GM18951 (cell line): ENCODE results near the gene CTSH.
"Not testable (repeated sequence)": the region's sequence is repeated elsewhere in the genome, so short reads cannot be mapped to it uniquely, and the experiment has no call there.

ENCODE experiments used
- POLR2A ChIP-seq: IDR thresholded peaks from 4 replicates; pipeline ENCODE4 v1.6.1; 2011; ENCODE audit warnings: mild to moderate bottlenecking; ENCODE audit not compliant: insufficient read length, insufficient read depth; ENCODE audit errors: extremely low read depth
- in situ Hi-C: fragments of 300-500 bp; cut with MboI; formaldehyde crosslinking; loops from one replicate; pipeline ENCODE4 v1.12.0; 2022; ENCODE audit warnings: low sequenced_read_pairs, mixed read lengths, inconsistent platforms; ENCODE audit not compliant: unreplicated experiment

CTSH gene

GRCh38 chr15:78929536-78930264 is 15.1 kb downstream of the CTSH start:
- TF ChIP-seq POLR2A: peak; percentile 30
- in situ Hi-C loops: no loop called here

GRCh38 chr15:78928616-78929093 is 16.2 kb downstream of the CTSH start:
- in situ Hi-C loops: no loop called here

GRCh38 chr15:78928176-78928575 is 16.7 kb downstream of the CTSH start:
- in situ Hi-C loops: not testable (repeated sequence)

More at GRCh38 chr15:78928616-78929093, 16.2 kb downstream of the CTSH start:
- no peak for TF ChIP-seq POLR2A

- in situ Hi-C loops: no loop called here
These were observed 17.6 kb downstream of the CTSH start for GRCh38 chr15:78927077-78927790.

GRCh38 chr15:78925956-78926743 is 18.7 kb downstream of the CTSH start:
- in situ Hi-C loops: no loop called here
- no peak for TF ChIP-seq POLR2A

More at GRCh38 chr15:78927077-78927790, 17.6 kb downstream of the CTSH start:
- TF ChIP-seq POLR2A: no peak

GRCh38 chr15:78925076-78925624 is 19.7 kb downstream of the CTSH start:
- peak; percentile 26 for TF ChIP-seq POLR2A
- in situ Hi-C loops: no loop called here

- in situ Hi-C loops: loop anchor here (25.0 kb wide), 1 partner anchor 264 kb away; no protein-coding TSS in a partner anchor
- TF ChIP-seq POLR2A: no peak
These were observed 21.1 kb downstream of the CTSH start for GRCh38 chr15:78923480-78924360.

GRCh38 chr15:78923015-78923414 is 21.8 kb downstream of the CTSH start:
- in situ Hi-C loops: loop anchor here (25.0 kb wide), 1 partner anchor 264 kb away; no protein-coding TSS in a partner anchor
- no peak for TF ChIP-seq POLR2A

GRCh38 chr15:78922527-78922926 is 22.3 kb downstream of the CTSH start:
- no peak for TF ChIP-seq POLR2A

GRCh38 chr15:78921940-78922339 is 22.9 kb downstream of the CTSH start:
- in situ Hi-C loops: loop anchor here (25.0 kb wide), 1 partner anchor 265 kb away; no protein-coding TSS in a partner anchor
- TF ChIP-seq POLR2A: no peak

More at GRCh38 chr15:78922527-78922926, 22.3 kb downstream of the CTSH start:
- in situ Hi-C loops: loop anchor here (25.0 kb wide), 1 partner anchor 265 kb away; no protein-coding TSS in a partner anchor

- TF ChIP-seq POLR2A: peak; percentile 29
- in situ Hi-C loops: loop anchor here (25.0 kb wide), 1 partner anchor 266 kb away; no protein-coding TSS in a partner anchor
These were observed 23.3 kb downstream of the CTSH start for GRCh38 chr15:78921517-78921916.

- in situ Hi-C loops: loop anchor here (10.0 to 25.0 kb wide), 2 partner anchors 67 to 269 kb away; no protein-coding TSS in a partner anchor
- no peak for TF ChIP-seq POLR2A
These were observed 27.0 kb downstream of the CTSH start for GRCh38 chr15:78917888-78918287.

GRCh38 chr15:78916088-78916487 is 28.8 kb downstream of the CTSH start:
- in situ Hi-C loops: loop anchor here (10.0 to 25.0 kb wide), 2 partner anchors 69 to 271 kb away; no protein-coding TSS in a partner anchor
- TF ChIP-seq POLR2A: no peak
